ENCODE data around the gene RIPPLY1. TPM values are rescaled to one million over a fixed set of nuclear protein-coding genes. Genes with fewer than 3 reads are reported as not detected.

RIPPLY1 gene
- total RNA-seq, 4 donors from 2014 or later = not detected

DNA sequence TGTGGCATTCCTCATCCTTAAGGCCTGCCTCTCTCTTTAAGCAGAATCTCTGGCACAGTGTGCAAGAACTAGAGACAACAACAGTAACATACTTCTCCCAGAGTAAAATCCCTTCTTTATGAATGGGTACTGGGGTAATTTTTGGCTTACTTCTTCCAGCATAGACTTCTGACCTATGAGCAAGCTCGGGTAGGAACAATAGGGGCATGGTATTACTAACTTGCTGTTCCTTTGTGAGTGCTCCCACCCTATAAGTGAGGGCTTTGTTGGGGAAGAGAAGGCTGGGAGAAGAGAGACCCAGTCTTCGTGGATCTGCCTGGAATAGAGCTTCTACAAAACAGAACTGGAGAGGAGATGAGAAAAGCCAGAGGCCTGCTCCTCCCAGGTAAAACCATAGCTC is 47.2 kb upstream of the RIPPLY1 start:
- in situ Hi-C loops (cut with MboI; ENCODE audit: low sequenced_read_pairs in 4 of 4) (loop anchor here in 1 of 4 donors (10.0 kb wide), 1 partner anchor 56 kb away; no protein-coding TSS in a partner anchor), intact Hi-C loops (cut with DNase I; ENCODE audit: low total_unique reads) (no loop called here)
- no peak for DNase-seq
- H3K27me3 ChIP-seq = no peaks in the 10 kb centered on the region
- no peaks in the 10 kb centered on the region for H3K4me1 ChIP-seq
- ATAC-seq = no peak
- H3K9me3 ChIP-seq = no peaks in the 10 kb centered on the region
- TF ChIP-seq, protein P1, sequence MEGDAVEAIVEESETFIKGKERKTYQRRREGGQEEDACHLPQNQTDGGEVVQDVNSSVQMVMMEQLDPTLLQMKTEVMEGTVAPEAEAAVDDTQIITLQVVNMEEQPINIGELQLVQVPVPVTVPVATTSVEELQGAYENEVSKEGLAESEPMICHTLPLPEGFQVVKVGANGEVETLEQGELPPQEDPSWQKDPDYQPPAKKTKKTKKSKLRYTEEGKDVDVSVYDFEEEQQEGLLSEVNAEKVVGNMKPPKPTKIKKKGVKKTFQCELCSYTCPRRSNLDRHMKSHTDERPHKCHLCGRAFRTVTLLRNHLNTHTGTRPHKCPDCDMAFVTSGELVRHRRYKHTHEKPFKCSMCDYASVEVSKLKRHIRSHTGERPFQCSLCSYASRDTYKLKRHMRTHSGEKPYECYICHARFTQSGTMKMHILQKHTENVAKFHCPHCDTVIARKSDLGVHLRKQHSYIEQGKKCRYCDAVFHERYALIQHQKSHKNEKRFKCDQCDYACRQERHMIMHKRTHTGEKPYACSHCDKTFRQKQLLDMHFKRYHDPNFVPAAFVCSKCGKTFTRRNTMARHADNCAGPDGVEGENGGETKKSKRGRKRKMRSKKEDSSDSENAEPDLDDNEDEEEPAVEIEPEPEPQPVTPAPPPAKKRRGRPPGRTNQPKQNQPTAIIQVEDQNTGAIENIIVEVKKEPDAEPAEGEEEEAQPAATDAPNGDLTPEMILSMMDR (IDR thresholded peaks at IDR 0.05 in 4 of 5, conservative IDR thresholded peaks at IDR 0.05 in 1 of 5) = no peak
- TF ChIP-seq POLR2A (IDR thresholded peaks at IDR 0.05) = no peak
- no peak overlapping the region for H3K27ac ChIP-seq
- H3K4me3 ChIP-seq = no peak overlapping the region
- H3K36me3 ChIP-seq = no peaks in the 10 kb centered on the region

DNA sequence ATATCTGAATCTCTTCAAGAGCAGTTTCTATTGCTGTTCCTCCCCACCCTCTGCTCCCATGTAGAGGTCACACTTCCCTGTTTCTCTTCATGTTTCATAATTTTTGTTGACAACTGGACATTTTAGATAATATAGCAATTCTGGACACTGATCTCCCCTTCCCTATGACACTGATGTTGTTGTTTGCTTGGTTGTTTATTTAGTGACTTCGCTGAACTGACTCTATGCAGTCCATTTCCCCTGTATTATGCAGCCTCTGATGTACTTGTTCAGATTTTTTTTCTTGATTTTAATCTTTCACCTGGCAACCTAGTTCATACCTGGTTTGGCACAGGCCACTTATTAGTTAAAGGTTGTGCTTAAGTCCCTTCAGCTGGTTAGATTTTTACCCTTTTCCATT is 46.2 kb upstream of the RIPPLY1 start:
- no peaks in the 10 kb centered on the region for H3K9me3 ChIP-seq
- no peak overlapping the region for H3K27ac ChIP-seq
- intact Hi-C loops (cut with DNase I; ENCODE audit: low total_unique reads) = no loop called here
- H3K27me3 ChIP-seq = no peaks in the 10 kb centered on the region
- H3K4me1 ChIP-seq = no peaks in the 10 kb centered on the region
- no peak for TF ChIP-seq POLR2A (IDR thresholded peaks at IDR 0.05)
- TF ChIP-seq, protein P1 (IDR thresholded peaks at IDR 0.05 in 4 of 5, conservative IDR thresholded peaks at IDR 0.05 in 1 of 5) = no peak
- in situ Hi-C loops (cut with MboI; ENCODE audit: low sequenced_read_pairs in 4 of 4) = no loop called here
- DNase-seq (no peak), ATAC-seq (no peak)
- H3K36me3 ChIP-seq = no peaks in the 10 kb centered on the region
- no peak overlapping the region for H3K4me3 ChIP-seq

DNA sequence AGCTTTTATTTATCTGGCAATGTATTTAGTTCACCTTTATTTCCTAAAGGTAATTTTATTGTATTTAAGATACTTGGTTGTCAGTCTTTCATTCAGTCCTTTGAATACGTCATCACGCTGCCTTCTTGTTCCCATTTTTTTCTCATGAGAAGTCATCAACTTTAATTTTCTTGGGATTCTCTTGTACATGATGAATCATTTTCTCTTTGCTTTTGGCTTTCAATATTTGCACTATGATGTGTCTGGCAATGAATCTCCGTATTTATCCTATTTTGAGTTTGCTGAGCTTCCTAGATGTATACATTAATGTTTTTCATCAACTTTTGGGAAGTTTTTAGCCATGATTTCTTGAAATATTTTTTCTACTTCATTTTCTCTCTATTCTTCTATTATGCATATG is 45.5 kb upstream of the RIPPLY1 start:
- ATAC-seq (no peak), DNase-seq (no peak)
- H3K4me3 ChIP-seq = no peak overlapping the region
- no peak overlapping the region for H3K27ac ChIP-seq
- no peaks in the 10 kb centered on the region for H3K4me1 ChIP-seq
- no peaks in the 10 kb centered on the region for H3K36me3 ChIP-seq
- H3K27me3 ChIP-seq = no peaks in the 10 kb centered on the region
- in situ Hi-C loops (cut with MboI; ENCODE audit: low sequenced_read_pairs in 4 of 4) (no loop called here), intact Hi-C loops (cut with DNase I; ENCODE audit: low total_unique reads) (no loop called here)
- H3K9me3 ChIP-seq = no peaks in the 10 kb centered on the region
- no peak for TF ChIP-seq POLR2A (IDR thresholded peaks at IDR 0.05)
- TF ChIP-seq, protein P1 (IDR thresholded peaks at IDR 0.05 in 4 of 5, conservative IDR thresholded peaks at IDR 0.05 in 1 of 5) = no peak

GRCh38 chrX:106946464-106946863 is 43.3 kb upstream of the RIPPLY1 start:
- Histone ChIP-seq H3K27ac (no peak overlapping the region), H3K9me3 (no peaks in the 10 kb centered on the region), H3K4me3 (no peak overlapping the region), H3K27me3 (no peaks in the 10 kb centered on the region), H3K4me1 (no peaks in the 10 kb centered on the region), H3K36me3 (no peaks in the 10 kb centered on the region)
- in situ Hi-C loops (cut with MboI; ENCODE audit: low sequenced_read_pairs in 4 of 4) (no loop called here), intact Hi-C loops (cut with DNase I; ENCODE audit: low total_unique reads) (no loop called here)
- DNase-seq (no peak), ATAC-seq (no peak)
- TF ChIP-seq POLR2A (IDR thresholded peaks at IDR 0.05) = no peak
- TF ChIP-seq, protein P1 (IDR thresholded peaks at IDR 0.05 in 4 of 5, conservative IDR thresholded peaks at IDR 0.05 in 1 of 5) = no peak

DNA sequence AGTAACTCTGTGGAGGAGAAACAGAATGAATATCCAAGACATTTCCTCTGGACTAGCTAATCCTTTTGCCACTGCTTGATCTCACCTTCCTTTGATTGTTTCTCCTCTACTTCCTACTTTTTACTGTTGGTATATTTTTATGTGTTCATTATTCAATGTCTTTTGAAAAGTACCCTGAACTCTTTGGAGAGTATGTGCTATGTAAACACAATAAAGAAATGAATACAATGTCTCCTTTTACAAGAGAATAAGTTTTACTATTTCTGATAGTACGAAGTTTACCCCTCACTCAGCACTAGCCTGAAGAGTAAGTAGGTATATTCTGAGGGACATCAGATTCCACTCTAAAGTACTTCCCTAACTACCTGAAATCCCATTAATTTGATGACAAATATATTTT is 36.9 kb upstream of the RIPPLY1 start:
- TF ChIP-seq, protein P1 (IDR thresholded peaks at IDR 0.05 in 4 of 5, conservative IDR thresholded peaks at IDR 0.05 in 1 of 5) = no peak
- TF ChIP-seq POLR2A (IDR thresholded peaks at IDR 0.05) = no peak
- H3K4me3 ChIP-seq = no peak overlapping the region
- H3K36me3 ChIP-seq = no peaks in the 10 kb centered on the region
- intact Hi-C loops (cut with DNase I; ENCODE audit: low total_unique reads) (no loop called here), in situ Hi-C loops (cut with MboI; ENCODE audit: low sequenced_read_pairs in 4 of 4) (no loop called here)
- no peaks in the 10 kb centered on the region for H3K9me3 ChIP-seq
- no peaks in the 10 kb centered on the region for H3K4me1 ChIP-seq
- ATAC-seq (no peak), DNase-seq (no peak)
- no peak overlapping the region for H3K27ac ChIP-seq
- no peaks in the 10 kb centered on the region for H3K27me3 ChIP-seq

Measured in gastrocnemius medialis (tissue), 4 donors.